ENCODE data around the gene PKMYT1.

PKMYT1 gene

DNA sequence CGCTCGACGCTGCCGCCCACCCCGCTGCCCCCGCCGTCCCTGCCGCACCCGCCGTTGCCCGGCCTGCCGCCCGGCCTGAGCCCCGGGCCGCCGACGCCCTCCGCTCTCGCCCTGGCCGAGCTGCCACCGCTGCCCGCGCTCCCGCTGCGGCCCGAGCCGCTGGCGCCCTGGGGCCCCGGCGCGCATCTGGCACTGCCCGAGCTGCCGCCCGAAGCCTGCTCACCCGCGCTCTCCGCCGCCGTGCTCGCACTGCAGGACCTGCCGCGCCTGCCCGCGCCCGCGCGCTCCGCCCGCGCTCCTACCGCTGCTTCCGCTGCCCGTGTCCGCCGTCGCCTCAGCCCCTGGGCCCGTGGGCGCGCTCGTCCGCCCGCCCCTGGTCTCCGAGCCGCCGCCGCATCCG is 24.1 kb upstream of the PKMYT1 start:
- H3K27me3 ChIP-seq (replicated peaks; ENCODE audit: control insufficient read depth, insufficient read depth, low read length) = no peaks in the 10 kb centered on the region; the same call in 1 of the 2 replicates
- TF ChIP-seq, protein P1, sequence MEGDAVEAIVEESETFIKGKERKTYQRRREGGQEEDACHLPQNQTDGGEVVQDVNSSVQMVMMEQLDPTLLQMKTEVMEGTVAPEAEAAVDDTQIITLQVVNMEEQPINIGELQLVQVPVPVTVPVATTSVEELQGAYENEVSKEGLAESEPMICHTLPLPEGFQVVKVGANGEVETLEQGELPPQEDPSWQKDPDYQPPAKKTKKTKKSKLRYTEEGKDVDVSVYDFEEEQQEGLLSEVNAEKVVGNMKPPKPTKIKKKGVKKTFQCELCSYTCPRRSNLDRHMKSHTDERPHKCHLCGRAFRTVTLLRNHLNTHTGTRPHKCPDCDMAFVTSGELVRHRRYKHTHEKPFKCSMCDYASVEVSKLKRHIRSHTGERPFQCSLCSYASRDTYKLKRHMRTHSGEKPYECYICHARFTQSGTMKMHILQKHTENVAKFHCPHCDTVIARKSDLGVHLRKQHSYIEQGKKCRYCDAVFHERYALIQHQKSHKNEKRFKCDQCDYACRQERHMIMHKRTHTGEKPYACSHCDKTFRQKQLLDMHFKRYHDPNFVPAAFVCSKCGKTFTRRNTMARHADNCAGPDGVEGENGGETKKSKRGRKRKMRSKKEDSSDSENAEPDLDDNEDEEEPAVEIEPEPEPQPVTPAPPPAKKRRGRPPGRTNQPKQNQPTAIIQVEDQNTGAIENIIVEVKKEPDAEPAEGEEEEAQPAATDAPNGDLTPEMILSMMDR (IDR thresholded peaks at IDR 0.05; ENCODE audit: insufficient read depth, low read length, poor library complexity, severe bottlenecking) = no peak
- no peaks in the 10 kb centered on the region for H3K36me3 ChIP-seq (ENCODE audit: control insufficient read depth, insufficient read depth, low read length)
- no peak for DNase-seq (ENCODE audit: extremely low read depth, insufficient read length)
- H3K4me3 ChIP-seq (replicated peaks; ENCODE audit: low read depth, low read length) = no peak overlapping the region; the same call in 1 of the 2 replicates

DNA sequence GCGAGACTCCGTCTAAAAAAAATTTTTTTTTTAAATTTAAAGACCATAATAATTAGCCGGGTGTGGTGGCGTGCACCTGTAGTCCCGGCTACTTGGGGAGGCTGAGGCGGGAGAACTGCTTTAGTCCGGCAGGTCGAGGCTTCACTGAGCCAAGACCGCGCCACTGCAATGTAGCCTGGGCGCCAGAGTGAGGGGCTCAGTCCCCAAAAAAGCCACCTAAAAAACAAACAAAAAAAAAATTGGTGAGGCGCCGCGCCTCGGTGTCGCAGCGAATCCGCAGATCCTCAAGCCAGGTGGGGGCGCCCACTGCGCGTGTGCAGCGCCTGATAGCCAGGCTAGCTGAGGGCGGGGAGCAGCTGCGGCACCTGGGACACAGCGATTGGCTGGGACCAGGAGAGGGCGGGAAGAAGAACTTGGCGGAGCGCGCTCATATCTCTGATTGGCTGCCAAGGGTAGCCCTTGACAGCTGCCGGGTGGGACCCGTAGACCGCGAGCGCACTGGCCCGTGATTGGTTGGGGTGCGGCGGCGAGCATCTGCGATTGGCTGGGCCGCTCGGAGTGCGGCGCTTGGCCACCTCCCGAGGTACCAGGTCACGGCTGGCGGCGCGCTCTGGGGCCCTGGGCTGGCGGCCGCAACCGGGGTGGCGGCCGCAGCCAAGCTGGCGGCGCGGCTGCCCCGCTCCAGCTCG is 23.5 kb upstream of the PKMYT1 start:
- TF ChIP-seq, protein P1 (IDR thresholded peaks at IDR 0.05; ENCODE audit: insufficient read depth, low read length, poor library complexity, severe bottlenecking) = peak; percentile 69
- DNase-seq (ENCODE audit: extremely low read depth, insufficient read length) = peak; percentile 98
- Histone ChIP-seq H3K4me3 (replicated peaks; ENCODE audit: low read depth, low read length) (no peak overlapping the region), H3K27me3 (replicated peaks; ENCODE audit: control insufficient read depth, insufficient read depth, low read length) (no peaks in the 10 kb centered on the region; the same call in 1 of the 2 replicates), H3K36me3 (ENCODE audit: control insufficient read depth, insufficient read depth, low read length) (no peaks in the 10 kb centered on the region)

DNA sequence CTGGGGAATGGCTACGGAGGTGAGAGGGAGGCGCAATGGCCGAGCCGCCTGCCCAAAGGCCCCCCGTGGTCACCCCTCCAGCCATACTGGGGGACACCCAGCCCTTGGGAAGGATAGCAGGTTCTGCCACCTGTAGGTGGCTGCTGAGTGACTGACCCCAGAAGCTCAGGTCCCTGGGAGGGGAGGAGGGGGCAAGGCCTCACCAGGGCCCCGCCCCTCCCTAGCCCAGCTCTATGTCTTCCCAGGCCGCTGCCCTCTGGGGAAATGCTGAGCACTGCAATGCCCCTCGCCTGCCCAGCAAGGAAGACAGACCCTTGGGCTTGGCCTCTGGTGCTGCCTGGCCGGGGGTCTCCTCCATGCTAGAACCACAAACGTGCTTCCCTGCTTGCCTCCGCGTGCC is 21.1 kb upstream of the PKMYT1 start:
- H3K36me3 ChIP-seq (ENCODE audit: control insufficient read depth, insufficient read depth, low read length) = no peaks in the 10 kb centered on the region
- no peak for DNase-seq (ENCODE audit: extremely low read depth, insufficient read length)
- TF ChIP-seq, protein P1 (IDR thresholded peaks at IDR 0.05; ENCODE audit: insufficient read depth, low read length, poor library complexity, severe bottlenecking) = no peak
- H3K27me3 ChIP-seq (replicated peaks; ENCODE audit: control insufficient read depth, insufficient read depth, low read length) = peaks cover 1% of the 10 kb centered on the region
- no peak overlapping the region for H3K4me3 ChIP-seq (replicated peaks; ENCODE audit: low read depth, low read length)

DNA sequence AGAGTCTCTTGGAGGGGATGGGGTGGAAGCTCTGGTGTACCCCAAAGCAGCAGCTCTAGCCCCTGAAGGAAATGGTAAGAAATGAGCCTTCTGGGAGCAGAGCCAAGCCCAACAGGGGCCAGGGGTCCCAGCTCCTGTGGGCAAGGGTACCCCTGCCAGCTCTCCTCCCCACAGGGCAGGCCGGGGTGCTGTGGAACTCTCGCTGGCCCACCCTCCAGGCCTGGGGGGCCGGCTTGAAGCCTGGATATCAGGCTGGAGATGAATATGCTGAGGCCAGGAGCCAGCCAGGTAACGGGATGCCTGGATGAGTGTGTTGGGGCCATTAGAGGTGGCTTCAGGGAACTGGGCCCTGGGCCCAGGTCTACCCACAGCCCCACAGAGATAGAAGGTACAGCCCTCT is 20.3 kb upstream of the PKMYT1 start:
- H3K36me3 ChIP-seq (ENCODE audit: control insufficient read depth, insufficient read depth, low read length) = no peaks in the 10 kb centered on the region
- no peak for DNase-seq (ENCODE audit: extremely low read depth, insufficient read length)
- peaks cover 1% of the 10 kb centered on the region for H3K27me3 ChIP-seq (replicated peaks; ENCODE audit: control insufficient read depth, insufficient read depth, low read length)
- TF ChIP-seq, protein P1 (IDR thresholded peaks at IDR 0.05; ENCODE audit: insufficient read depth, low read length, poor library complexity, severe bottlenecking) = no peak
- no peak overlapping the region for H3K4me3 ChIP-seq (replicated peaks; ENCODE audit: low read depth, low read length)

DNA sequence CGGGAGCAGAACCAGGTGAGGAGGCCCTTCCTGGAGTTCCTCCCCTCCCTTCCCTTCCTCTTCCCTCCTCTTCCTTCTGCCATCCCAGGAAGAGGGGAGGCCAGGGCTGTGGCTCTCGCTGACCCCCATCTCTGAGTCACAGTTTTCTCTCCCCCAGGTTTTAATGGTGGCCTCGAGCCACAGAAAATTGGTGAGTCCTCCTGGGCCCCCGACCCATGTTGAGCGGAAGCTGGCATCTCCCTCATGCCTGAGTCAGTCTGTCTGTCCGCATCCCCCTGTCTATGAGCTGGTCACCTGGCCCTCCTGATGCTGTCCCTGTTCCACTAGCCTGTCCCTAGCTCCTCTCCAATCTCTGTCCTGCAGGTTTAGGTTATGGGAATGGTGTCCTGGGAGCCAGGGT is 19.7 kb upstream of the PKMYT1 start:
- DNase-seq (ENCODE audit: extremely low read depth, insufficient read length) = no peak
- TF ChIP-seq, protein P1 (IDR thresholded peaks at IDR 0.05; ENCODE audit: insufficient read depth, low read length, poor library complexity, severe bottlenecking) = no peak
- Histone ChIP-seq H3K4me3 (replicated peaks; ENCODE audit: low read depth, low read length) (no peak overlapping the region), H3K36me3 (ENCODE audit: control insufficient read depth, insufficient read depth, low read length) (no peaks in the 10 kb centered on the region), H3K27me3 (replicated peaks; ENCODE audit: control insufficient read depth, insufficient read depth, low read length) (peaks cover 1% of the 10 kb centered on the region)

All from GM06990 (cell line).